EH (cell line): ENCODE data around the gene GNMT.
"Not testable (repeated sequence)": the region's sequence is repeated elsewhere in the genome, so short reads cannot be mapped to it uniquely, and the experiment has no call there.

Experiments
- DNase-seq: peaks from one replicate; pipeline ENCODE4 v3.0.0-alpha.2; 2015; ENCODE audit warnings: low read depth

Gene GNMT

GRCh38 chr6:42941356-42941755, 19.2 kb upstream of the GNMT start:
- DNase-seq = not testable (repeated sequence)

GRCh38 chr6:42942444-42942843, 18.1 kb upstream of the GNMT start:
- no peak for DNase-seq

- DNase-seq = no peak
Observed at GRCh38 chr6:42947950-42948349, 12.6 kb upstream of the GNMT start.

- no peak for DNase-seq
Observed at GRCh38 chr6:42952389-42952788, 8.2 kb upstream of the GNMT start.

- DNase-seq = not testable (repeated sequence)
Observed at GRCh38 chr6:42954405-42954804, 6.1 kb upstream of the GNMT start.

- DNase-seq = no peak
Observed at GRCh38 chr6:42958125-42958524, 2.4 kb upstream of the GNMT start.

- no peak for DNase-seq
Observed at GRCh38 chr6:42959917-42960242, 674 bp upstream of the GNMT start.

GRCh38 chr6:42961020-42961470, 491 bp downstream of the GNMT start:
- no peak for DNase-seq

GRCh38 chr6:42962096-42962495, 1.5 kb downstream of the GNMT start:
- DNase-seq = no peak

- no peak for DNase-seq
Observed at GRCh38 chr6:42962502-42963178, 2.1 kb downstream of the GNMT start.

GRCh38 chr6:42963179-42963854, 2.8 kb downstream of the GNMT start:
- DNase-seq = no peak

GRCh38 chr6:42963855-42964605, 3.5 kb downstream of the GNMT start:
- peak; percentile 68 for DNase-seq

GRCh38 chr6:42966571-42966970, 6.0 kb downstream of the GNMT start:
- DNase-seq = no peak

GRCh38 chr6:42967228-42967627, 6.7 kb downstream of the GNMT start:
- no peak for DNase-seq

GRCh38 chr6:42968126-42968701, 7.7 kb downstream of the GNMT start:
- DNase-seq = no peak

GRCh38 chr6:42968783-42969182, 8.2 kb downstream of the GNMT start:
- no peak for DNase-seq

- DNase-seq = no peak
Observed at GRCh38 chr6:42969431-42969830, 8.9 kb downstream of the GNMT start.

GRCh38 chr6:42969934-42970333, 9.4 kb downstream of the GNMT start:
- DNase-seq = no peak

GRCh38 chr6:42970871-42971612, 10.5 kb downstream of the GNMT start:
- peak; percentile 56 for DNase-seq

- DNase-seq = no peak
Observed at GRCh38 chr6:42971746-42972327, 11.3 kb downstream of the GNMT start.

GRCh38 chr6:42973926-42974325, 13.4 kb downstream of the GNMT start:
- DNase-seq = no peak
